Hepatocyte (in vitro differentiated cells): Measurements from ENCODE around the gene PTPRM. TPM values are rescaled to one million over a fixed set of nuclear protein-coding genes. Genes with fewer than 3 reads are reported as not detected.
A peak's percentile ranks its signal among the peaks of the same experiment; 100 is the strongest.

Experiments
- DNase-seq: peaks from one replicate; pipeline ENCODE4 v3.0.0-alpha.2; 2016; ENCODE audit warnings: low spot score
- H2AFZ ChIP-seq: fragments of 200-600 bp; sonication (generic); 2 replicates; pipeline ENCODE4 v1.6.0; 2016; ENCODE audit warnings: antibody characterized with exemption, mild to moderate bottlenecking
- H3K27ac ChIP-seq: fragments of 200-600 bp; sonication (generic); 2 replicates; pipeline ENCODE4 v1.5.1; 2016; ENCODE audit warnings: mild to moderate bottlenecking
- H3K27me3 ChIP-seq: fragments of 200-600 bp; sonication (generic); 2 replicates; pipeline ENCODE4 v1.6.1; 2016
- H3K36me3 ChIP-seq: fragments of 200-600 bp; sonication (generic); replicated peaks from 2 replicates; pipeline ENCODE4 v1.5.1; 2016; ENCODE audit warnings: low read depth; ENCODE audit not compliant: insufficient read depth
- H3K4me1 ChIP-seq: fragments of 200-600 bp; sonication (generic); 2 replicates; pipeline ENCODE4 v1.5.1; 2016; ENCODE audit warnings: mild to moderate bottlenecking, moderate library complexity; ENCODE audit not compliant: insufficient read depth
- H3K4me2 ChIP-seq: fragments of 200-600 bp; sonication (generic); 2 replicates; pipeline ENCODE4 v1.6.0; 2016
- H3K4me3 ChIP-seq: fragments of 200-600 bp; sonication (generic); 2 replicates; pipeline ENCODE4 v1.5.1; 2016; ENCODE audit warnings: mild to moderate bottlenecking
- H3K79me2 ChIP-seq: fragments of 200-600 bp; sonication (generic); 2 replicates; pipeline ENCODE4 v1.6.0; 2017; ENCODE audit warnings: mild to moderate bottlenecking
- H3K9me2 ChIP-seq: fragments of 200-600 bp; sonication (generic); replicated peaks from 2 replicates; pipeline ENCODE4 v1.6.0; 2017; ENCODE audit warnings: mild to moderate bottlenecking; ENCODE audit not compliant: insufficient read depth
- H3K9me3 ChIP-seq: fragments of 200-600 bp; sonication (generic); 2 replicates; pipeline ENCODE4 v1.5.1; 2016; ENCODE audit warnings: low read depth, mild to moderate bottlenecking
- H4K20me1 ChIP-seq: fragments of 200-600 bp; sonication (generic); 2 replicates; pipeline ENCODE4 v1.6.0; 2016; ENCODE audit warnings: mild to moderate bottlenecking; ENCODE audit not compliant: insufficient read depth, poor library complexity, severe bottlenecking
- CTCF ChIP-seq: fragments of 200-600 bp; sonication (generic); IDR thresholded peaks from 2 replicates; pipeline ENCODE4 v1.5.1; 2016; ENCODE audit warnings: antibody characterized with exemption, mild to moderate bottlenecking; ENCODE audit not compliant: poor library complexity
- EZH2 ChIP-seq: fragments of 200-600 bp; sonication (generic); IDR thresholded peaks from 2 replicates; pipeline ENCODE4 v1.6.1; 2016; ENCODE audit warnings: antibody characterized with exemption, mild to moderate bottlenecking, borderline replicate concordance
- EZH2phosphoT487 ChIP-seq: fragments of 200-600 bp; sonication (generic); IDR thresholded peaks from one replicate; pipeline ENCODE4 v1.6.1; 2018; ENCODE audit warnings: antibody characterized with exemption, mild to moderate bottlenecking, low read depth, moderate library complexity; ENCODE audit not compliant: unreplicated experiment, severe bottlenecking
- WGBS: methylation state at CpG from one replicate; pipeline ENCODE4 v1.1.6; 2016; ENCODE audit warnings: low lambda C conversion rate; ENCODE audit errors: missing lambda C conversion rate; 5-methylcytosine and 5-hydroxymethylcytosine counted together
- polyA plus RNA-seq: library from polyadenylated mRNA; unstranded; fragments of >200 nt; fragmentation: Nextera tagmentation; extraction: Ambion mirVana; gene quantifications from 2 replicates; pipeline ENCODE4 v1.2.1, GENCODE V29; 2016
- total RNA-seq: library from RNA; depleted of rRNA; stranded (reverse); fragments of >200 nt; gene quantifications from 2 replicates; pipeline ENCODE4 v1.2.3, GENCODE V29; 2014

PTPRM gene
- total and polyA plus RNA-seq, 2 experiments from 2014 or later: 26.1 to 47.4 TPM

- Histone ChIP-seq H3K4me3 (no peak overlapping the region), H3K79me2 (no peaks in the 10 kb centered on the region), H3K4me1 (no peaks in the 10 kb centered on the region), H4K20me1 (no peaks in the 10 kb centered on the region), H3K4me2 (no peak overlapping the region), H3K27ac (no peak overlapping the region), H3K27me3 (no peaks in the 10 kb centered on the region), H3K36me3 (no peaks in the 10 kb centered on the region), H2AFZ (no peak overlapping the region), H3K9me2 (no peaks in the 10 kb centered on the region), H3K9me3 (peaks cover 4% of the 10 kb centered on the region)
- TF ChIP-seq CTCF (no peak), EZH2 (no peak), EZH2phosphoT487 (no peak)
- DNase-seq: peak; percentile 30
- 88% methylated on average over 5 of the region's 5 CpGs for WGBS
These were observed 671.4 kb downstream of the PTPRM start for GRCh38 chr18:8238507-8238906.

- no peaks in the 10 kb centered on the region for H3K9me3 ChIP-seq
- H3K27ac ChIP-seq: no peak overlapping the region
- DNase-seq: no peak
- H3K4me3 ChIP-seq: no peak overlapping the region
- TF ChIP-seq EZH2phosphoT487 (no peak), CTCF (no peak), EZH2 (no peak)
- H3K4me2 ChIP-seq: no peak overlapping the region
- no peaks in the 10 kb centered on the region for H3K9me2 ChIP-seq
- H3K4me1 ChIP-seq: no peaks in the 10 kb centered on the region
- H4K20me1 ChIP-seq: no peaks in the 10 kb centered on the region
- no peaks in the 10 kb centered on the region for H3K36me3 ChIP-seq
- 25% methylated on average over 1 of the region's 1 CpG for WGBS
- H2AFZ ChIP-seq: no peak overlapping the region
- H3K79me2 ChIP-seq: no peaks in the 10 kb centered on the region
- no peaks in the 10 kb centered on the region for H3K27me3 ChIP-seq
These were observed 674.6 kb downstream of the PTPRM start for GRCh38 chr18:8241731-8242130.

DNA sequence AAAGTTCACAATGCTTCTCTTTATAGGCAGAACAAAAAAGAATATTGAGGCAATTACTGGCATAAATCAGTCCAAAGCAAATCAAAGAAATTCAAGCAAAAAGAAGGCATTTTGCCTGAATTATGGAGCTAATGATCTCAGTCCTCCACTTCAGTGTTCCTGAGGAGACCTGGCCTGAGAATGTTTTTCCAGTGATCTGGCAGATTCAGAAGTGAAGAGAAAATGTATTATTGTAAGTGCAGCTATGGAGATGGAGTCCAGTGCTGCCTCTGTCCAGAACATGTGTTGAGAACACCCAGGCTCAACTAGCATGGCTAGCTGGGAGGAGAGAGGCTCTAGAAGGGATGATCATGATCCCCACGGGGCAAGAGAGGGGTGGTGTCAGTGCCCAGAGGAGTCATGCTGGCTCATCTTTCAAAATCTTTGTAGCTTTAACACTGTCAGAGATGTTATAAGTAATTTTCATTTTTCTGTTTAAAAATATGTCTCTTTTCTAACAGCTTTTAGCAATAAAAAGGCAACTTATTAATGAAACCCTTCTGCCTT, 675.1 kb downstream of the PTPRM start:
- Histone ChIP-seq H3K27ac (no peak overlapping the region), H2AFZ (no peak overlapping the region), H3K79me2 (no peaks in the 10 kb centered on the region), H3K4me2 (no peak overlapping the region), H3K4me3 (no peak overlapping the region), H3K36me3 (no peaks in the 10 kb centered on the region), H3K9me3 (no peaks in the 10 kb centered on the region), H3K27me3 (no peaks in the 10 kb centered on the region), H4K20me1 (no peaks in the 10 kb centered on the region), H3K4me1 (no peaks in the 10 kb centered on the region), H3K9me2 (no peaks in the 10 kb centered on the region)
- 35% methylated on average over 1 of the region's 1 CpG for WGBS
- no peak for TF ChIP-seq CTCF
- no peak for TF ChIP-seq EZH2phosphoT487
- no peak for TF ChIP-seq EZH2
- DNase-seq: no peak
